ENCODE data around the gene PCSK9. TPM values are rescaled to one million over a fixed set of nuclear protein-coding genes. Genes with fewer than 3 reads are reported as not detected.

The PCSK9 gene
- total RNA-seq, 1 donor from 2014 or later, result 23.7 TPM

Other genes starting within 250 kb of the PCSK9 start
- gene TTC22, start 238.2 kb upstream of the PCSK9 start, total RNA-seq, result not detected in 2 replicates
- gene DHCR24, start 152.4 kb upstream of the PCSK9 start, total RNA-seq, result 396 and 417 TPM in 2 replicates
- not detected in 2 replicates for gene TMEM61, start 58.9 kb upstream of the PCSK9 start, total RNA-seq
- not detected in 2 replicates for gene BSND, start 40.6 kb upstream of the PCSK9 start, total RNA-seq
- gene USP24, start 175.8 kb downstream of the PCSK9 start, total RNA-seq, result 44.6 and 50.3 TPM in 2 replicates